NCI-H1417 (cell line): ENCODE data around the gene UBTD1.
"Not testable (repeated sequence)": the region's sequence is repeated elsewhere in the genome, so short reads cannot be mapped to it uniquely, and the experiment has no call there.

Source experiments
- DNase-seq, 3 experiments: peaks; one replicate each; lab custom pipeline; 2025; lab: John Stamatoyannopoulos, UW

Gene UBTD1

GRCh38 chr10:97515271-97515978 is 16.7 kb downstream of the UBTD1 start:
- DNase-seq: no peak

GRCh38 chr10:97517096-97517750 is 18.5 kb downstream of the UBTD1 start:
- DNase-seq: no peak

- DNase-seq: no peak
Measured at GRCh38 chr10:97517778-97518300, 19.1 kb downstream of the UBTD1 start.

DNA sequence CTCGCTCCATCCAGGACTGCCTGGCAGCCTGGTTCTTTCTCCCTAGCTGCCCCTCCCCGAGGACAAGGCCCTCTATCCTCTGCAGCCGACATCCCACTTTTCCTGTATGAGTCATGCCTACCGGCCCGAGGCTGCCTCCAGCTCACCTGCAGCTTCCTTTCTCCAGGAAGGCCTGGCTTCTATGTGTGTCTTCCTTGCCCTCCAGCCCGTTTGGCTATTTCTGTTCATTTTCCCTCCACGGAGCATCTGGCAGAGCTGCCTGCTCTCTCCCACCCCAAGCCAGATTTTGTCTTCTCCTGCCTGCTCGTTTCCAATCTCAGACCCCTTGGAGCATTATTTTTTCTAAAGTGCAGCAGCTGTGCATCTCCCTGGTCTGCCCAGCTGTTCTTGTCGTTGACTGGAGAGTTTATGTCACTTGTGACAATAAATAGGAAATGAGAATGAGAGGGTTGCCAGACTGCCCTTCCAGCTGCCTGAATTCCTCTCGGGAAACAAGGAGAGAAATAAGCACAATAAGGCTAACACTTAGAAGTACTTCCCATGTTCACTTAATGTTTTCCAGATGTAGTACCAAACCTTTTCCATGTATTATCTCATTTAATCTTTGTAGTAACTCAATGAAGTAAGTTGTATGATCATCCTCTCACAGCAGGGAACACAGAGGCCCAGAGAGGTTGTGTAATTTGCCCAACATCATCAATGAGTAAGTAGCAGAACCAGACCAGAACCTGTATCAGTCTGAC is 19.7 kb downstream of the UBTD1 start:
- DNase-seq: peak in 1 of 3 experiments; percentile 5

GRCh38 chr10:97519342-97519741 is 20.6 kb downstream of the UBTD1 start:
- peak in 1 of 3 experiments; percentile 6 for DNase-seq

GRCh38 chr10:97520520-97520919 is 21.8 kb downstream of the UBTD1 start:
- no peak for DNase-seq

GRCh38 chr10:97520978-97521761 is 22.4 kb downstream of the UBTD1 start:
- DNase-seq: peak in 1 of 3 experiments; percentile 2

- no peak for DNase-seq
Measured at GRCh38 chr10:97522071-97522470, 23.3 kb downstream of the UBTD1 start.

- no peak for DNase-seq
Measured at GRCh38 chr10:97522937-97523336, 24.2 kb downstream of the UBTD1 start.

DNA sequence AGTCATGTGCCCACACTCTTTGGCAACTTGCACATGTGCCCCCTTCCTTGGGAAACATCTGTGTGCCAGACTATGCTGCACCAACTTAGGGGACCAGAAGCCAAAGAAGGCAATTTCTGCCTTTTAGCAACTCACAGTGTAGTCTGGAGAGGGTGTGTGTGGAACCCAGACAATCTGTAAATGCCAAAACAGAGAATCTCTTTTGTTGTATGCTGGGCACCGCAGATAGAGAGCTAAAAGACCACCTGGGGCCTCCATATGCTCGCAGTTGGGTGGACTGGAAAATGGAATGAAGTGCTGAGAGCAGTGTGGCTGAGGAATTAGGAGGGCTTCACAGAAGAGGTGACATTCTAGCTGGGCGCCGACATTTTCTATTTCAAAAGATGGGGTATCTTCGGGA is 26.4 kb downstream of the UBTD1 start:
- no peak for DNase-seq

DNA sequence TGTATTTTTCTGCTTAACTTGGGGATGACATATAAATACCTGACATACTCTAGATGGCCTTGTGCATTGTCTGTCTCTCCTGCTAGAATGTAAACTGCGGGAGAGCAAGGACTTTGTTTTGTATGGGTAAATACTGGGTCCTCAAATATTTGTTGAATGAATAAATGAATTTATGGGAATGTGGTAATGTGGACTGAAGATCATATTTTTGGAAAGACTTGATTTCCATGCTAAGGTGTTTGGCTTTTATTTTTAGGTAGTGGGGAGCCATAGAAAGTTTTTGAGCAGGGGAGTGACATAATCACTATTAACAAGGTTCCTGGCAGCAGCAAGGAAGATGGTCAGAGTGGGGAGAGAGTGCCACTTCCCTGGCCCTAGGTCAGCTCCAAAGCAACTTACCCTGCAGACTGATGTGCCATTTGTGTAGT is 27.0 kb downstream of the UBTD1 start:
- no peak for DNase-seq

DNA sequence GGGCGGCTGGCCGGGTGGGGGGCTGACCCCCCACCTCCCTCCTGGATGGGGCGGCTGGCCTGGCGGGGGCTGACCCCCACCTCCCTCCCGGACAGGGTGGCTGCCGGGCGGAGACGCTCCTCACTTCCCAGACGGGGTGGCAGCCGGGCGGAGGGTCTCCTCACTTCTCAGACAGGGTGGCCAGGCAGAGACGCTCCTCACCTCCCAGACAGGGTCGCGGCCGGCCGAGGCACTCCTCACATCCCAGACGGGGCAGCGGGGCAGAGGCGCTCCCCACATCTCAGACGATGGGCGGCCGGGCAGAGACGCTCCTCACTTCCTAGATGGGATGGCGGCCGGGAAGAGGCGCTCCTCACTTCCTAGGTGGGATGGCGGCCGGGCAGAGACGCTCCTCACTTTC is 30.2 kb downstream of the UBTD1 start:
- not testable (repeated sequence) for DNase-seq

GRCh38 chr10:97529685-97530465 is 31.2 kb downstream of the UBTD1 start:
- no peak for DNase-seq

DNA sequence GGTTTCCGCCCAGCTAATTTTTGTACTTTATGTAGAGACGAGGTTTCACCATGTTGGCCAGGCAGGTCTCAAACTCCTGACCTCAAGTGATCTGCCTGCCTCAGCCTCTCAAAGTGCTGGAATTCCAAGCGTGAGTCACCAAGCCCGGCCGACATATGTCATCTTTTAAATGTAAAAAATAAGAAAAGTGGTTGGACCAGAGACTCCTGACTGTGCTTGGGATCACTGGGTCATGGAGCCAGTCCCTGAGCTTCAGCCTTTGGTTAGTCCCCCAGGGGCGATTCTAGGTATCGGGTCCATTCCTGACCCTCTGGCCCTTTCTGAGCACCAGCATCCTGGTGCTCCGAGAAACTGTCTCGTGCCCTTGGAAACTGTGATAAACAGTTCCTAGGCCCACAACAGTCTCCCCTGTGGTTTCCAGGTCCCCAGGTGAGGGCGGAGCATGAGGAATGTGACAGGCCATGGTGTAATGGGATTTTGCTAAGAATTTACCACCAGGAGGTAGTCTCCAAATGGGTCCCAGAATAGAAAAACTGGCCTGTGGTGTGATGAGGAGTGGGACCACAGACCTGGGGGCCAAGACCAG is 32.8 kb downstream of the UBTD1 start:
- DNase-seq: no peak

DNA sequence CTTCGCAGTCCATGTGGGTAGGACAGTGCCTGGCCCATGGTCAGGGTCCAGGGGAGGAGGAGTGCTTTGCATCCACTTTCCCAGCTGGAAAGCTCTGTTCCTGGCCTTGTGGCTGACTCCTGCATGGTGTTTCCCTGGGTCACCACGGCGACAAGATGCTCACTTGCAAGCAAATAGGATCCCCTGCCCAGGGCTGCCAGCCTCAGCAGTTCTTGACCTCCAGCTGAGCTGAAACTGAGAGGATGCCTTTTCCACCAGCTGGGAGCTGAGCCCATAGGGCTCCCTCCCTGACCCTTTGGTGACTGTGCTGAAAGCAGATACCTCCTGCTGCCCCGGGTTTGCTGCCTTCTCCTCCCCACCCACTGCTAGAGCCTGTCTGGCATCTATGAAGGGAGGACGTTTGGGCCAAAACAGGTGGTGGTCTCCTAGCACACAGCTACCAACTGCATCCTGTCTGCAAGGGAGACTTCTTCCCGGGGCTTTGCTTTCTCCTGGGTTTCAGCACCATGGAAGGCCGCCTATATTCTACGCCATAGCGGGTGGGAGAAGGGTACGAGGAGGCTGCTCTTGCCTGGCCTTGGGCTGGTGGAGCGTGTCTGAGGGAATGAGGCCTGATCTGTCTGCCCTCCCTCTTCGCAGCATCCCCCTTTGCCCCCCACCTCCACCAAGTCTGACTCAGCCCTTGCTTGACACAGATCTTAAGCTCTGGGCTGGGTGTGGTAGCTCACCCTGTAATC is 34.4 kb downstream of the UBTD1 start:
- peak in 2 of 3 experiments; percentile 1 to 23 for DNase-seq

DNA sequence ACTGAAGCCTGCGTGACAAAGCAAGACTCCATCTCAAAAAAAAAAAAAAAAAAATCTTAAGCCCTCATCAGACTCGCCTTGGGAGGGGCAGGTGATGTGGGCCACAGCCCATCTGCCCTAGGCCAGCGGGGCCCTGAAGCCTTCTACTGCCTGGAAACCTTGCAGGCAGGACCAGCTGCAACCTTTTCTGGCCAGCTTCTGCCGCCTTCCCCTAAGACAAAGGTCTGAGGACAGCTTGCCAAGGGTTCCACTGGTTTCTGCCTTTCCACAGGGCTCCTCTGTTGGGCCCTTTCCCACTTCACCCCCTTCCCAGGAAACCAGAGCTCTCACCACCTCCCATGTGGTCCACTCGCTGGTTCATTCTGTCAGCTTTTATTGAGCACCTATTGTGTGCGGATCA is 35.2 kb downstream of the UBTD1 start:
- DNase-seq: no peak

GRCh38 chr10:97534746-97535367 is 36.1 kb downstream of the UBTD1 start:
- no peak for DNase-seq

DNA sequence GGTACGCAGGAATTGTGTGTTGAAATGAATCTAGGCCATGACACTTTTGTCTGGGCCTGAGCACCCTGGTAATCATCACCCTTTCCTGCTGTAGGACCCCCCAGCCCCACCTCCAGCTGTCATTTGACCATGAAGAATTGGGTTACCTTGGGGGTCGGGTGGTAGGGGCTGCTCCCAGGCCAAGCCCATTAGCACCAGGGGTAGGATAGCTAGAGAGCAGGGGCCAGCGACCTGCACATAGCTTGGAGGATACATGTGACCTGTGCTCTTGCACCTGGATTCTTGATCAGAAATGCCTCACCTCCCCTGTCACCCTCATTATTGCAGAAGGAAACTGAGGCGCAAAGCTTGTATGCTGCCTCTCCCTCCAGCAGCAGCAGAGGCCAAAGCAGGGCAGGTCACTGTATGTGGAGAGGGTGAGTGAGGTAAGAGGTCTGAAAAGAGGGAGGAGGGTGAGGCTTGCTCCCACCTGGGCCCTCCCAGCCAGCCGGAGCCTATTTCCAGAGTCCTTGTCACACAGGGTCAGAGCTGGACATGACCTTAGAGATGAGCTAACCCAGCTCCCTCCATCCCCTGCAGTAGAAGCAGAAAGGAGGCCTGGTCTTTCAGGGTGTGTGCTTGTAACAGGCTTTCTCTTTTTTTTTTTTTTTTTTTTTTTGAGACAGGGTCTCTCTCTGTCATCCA is 38.6 kb downstream of the UBTD1 start:
- DNase-seq: no peak

DNA sequence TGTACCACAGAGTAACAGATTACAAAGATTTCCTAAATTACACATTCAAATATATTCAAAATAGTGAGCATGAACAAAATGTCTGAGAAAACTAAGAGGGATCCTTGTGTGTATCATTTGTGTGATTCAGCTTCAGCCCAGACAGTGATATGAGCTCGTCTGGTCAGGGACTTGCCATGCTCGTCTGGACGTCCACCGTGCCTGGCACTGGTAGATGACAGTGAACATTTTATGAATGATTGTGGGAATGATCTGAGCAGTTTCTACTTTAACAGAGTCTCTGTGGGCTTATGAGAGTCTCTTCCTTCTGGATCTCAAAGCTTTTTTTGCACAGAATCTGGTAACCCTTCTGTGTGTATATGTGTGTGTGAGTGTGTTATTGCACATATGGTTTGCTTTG is 39.7 kb downstream of the UBTD1 start:
- no peak for DNase-seq
